AG04449 (cell line): ENCODE results near the gene OPHN1.

ENCODE experiments used
- CTCF ChIA-PET: fragments of 350-600 bp; formaldehyde crosslinking; extraction: SDS; loops from one replicate; lab custom pipeline; 2021; ENCODE audit warnings: antibody characterized with exemption; lab: Yijun Ruan, JAX
- POLR2A ChIA-PET: fragments of 400-600, 350-600 bp; formaldehyde crosslinking; extraction: SDS; loops from one replicate; lab custom pipeline; 2020; ENCODE audit warnings: antibody characterized with exemption, inconsistent platforms; lab: Yijun Ruan, JAX
- DNase-seq: peaks from one replicate; pipeline ENCODE4 v3.0.0-alpha.2; 2010; ENCODE audit warnings: low read depth, low spot score
- H3K4me3 ChIP-seq: 2 replicates; pipeline ENCODE4 v1.5.1; 2011; ENCODE audit warnings: low read depth, mild to moderate bottlenecking, control low read depth, low read length
- TF ChIP-seq, protein P1 (sequence below): IDR thresholded peaks from one replicate; pipeline ENCODE4 v1.5.1; 2011; ENCODE audit warnings: mild to moderate bottlenecking, moderate library complexity, low read length, control low read depth, inconsistent platforms; ENCODE audit not compliant: insufficient read depth; ENCODE audit errors: missing control alignments

The OPHN1 gene

GRCh38 chrX:68365341-68365740 is 68.0 kb downstream of the OPHN1 start:
- TF ChIP-seq, protein P1, sequence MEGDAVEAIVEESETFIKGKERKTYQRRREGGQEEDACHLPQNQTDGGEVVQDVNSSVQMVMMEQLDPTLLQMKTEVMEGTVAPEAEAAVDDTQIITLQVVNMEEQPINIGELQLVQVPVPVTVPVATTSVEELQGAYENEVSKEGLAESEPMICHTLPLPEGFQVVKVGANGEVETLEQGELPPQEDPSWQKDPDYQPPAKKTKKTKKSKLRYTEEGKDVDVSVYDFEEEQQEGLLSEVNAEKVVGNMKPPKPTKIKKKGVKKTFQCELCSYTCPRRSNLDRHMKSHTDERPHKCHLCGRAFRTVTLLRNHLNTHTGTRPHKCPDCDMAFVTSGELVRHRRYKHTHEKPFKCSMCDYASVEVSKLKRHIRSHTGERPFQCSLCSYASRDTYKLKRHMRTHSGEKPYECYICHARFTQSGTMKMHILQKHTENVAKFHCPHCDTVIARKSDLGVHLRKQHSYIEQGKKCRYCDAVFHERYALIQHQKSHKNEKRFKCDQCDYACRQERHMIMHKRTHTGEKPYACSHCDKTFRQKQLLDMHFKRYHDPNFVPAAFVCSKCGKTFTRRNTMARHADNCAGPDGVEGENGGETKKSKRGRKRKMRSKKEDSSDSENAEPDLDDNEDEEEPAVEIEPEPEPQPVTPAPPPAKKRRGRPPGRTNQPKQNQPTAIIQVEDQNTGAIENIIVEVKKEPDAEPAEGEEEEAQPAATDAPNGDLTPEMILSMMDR: no peak
- ChIA-PET CTCF (no interaction called here), POLR2A (no interaction called here)
- H3K4me3 ChIP-seq: no peak overlapping the region
- DNase-seq: no peak

DNA sequence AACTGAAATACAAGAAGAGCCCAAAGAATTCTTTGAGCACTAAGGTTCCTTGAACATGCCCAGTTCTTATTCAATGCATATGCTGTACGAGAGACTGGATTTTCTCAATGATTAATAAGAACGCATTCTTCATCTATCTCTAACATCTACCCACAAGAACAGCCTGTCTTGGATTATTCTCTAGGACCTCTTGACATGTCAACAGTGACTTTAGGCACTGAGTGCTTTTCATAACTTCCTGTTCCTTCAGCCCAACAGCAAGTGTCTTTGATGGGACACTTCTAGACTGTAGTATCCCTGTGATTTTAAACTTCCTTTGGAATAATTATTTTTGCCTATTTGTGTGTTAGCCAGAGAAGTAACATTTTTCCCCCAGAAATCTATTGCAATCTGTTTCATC is 69.3 kb downstream of the OPHN1 start:
- CTCF ChIA-PET: no interaction called here
- no peak overlapping the region for H3K4me3 ChIP-seq
- POLR2A ChIA-PET: no interaction called here
- TF ChIP-seq, protein P1: no peak
- DNase-seq: no peak

DNA sequence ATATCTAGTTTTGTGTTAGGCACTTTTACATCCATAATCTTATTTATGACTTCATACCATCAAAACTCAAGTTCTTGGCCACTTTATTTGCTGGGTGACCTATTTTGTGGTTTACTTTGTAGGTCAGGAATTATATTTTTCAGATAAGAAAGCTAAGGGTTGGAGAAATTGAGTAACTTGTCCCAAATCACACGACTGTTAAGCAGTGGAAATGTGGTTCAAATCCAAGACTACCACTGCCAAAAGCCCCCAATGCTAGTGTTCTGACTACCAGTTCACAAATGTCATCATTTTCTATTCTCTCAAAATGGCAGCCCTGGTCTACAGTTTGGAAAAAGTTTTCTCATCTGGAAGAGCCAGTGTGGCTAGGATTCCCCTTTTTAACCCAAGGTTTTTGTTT is 74.6 kb downstream of the OPHN1 start:
- TF ChIP-seq, protein P1: no peak
- ChIA-PET POLR2A (no interaction called here), CTCF (no interaction called here)
- no peak overlapping the region for H3K4me3 ChIP-seq
- no peak for DNase-seq

DNA sequence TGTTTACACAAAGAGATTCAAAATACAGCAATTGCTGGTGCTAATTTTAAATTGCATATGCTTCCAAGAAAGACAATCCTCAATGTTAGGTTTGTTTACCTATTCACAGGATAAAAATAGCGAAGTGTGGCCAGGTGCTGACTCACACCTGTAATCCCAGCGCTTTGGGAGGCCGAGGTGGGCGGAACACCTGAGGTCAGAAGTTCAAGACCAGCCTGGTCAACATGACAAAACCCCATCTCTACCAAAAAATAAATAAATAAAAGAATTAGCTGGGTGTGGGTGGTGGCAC is 77.7 kb downstream of the OPHN1 start:
- POLR2A ChIA-PET: no interaction called here
- H3K4me3 ChIP-seq: no peak overlapping the region
- TF ChIP-seq, protein P1: no peak
- CTCF ChIA-PET: no interaction called here
- no peak for DNase-seq

- CTCF ChIA-PET: interaction anchor here (0.9 kb wide), 1 partner anchor 8 kb away, joined by 4 read pairs; no protein-coding TSS in a partner anchor
- POLR2A ChIA-PET: no interaction called here
These were observed 78.2 kb downstream of the OPHN1 start for GRCh38 chrX:68354879-68355628.

DNA sequence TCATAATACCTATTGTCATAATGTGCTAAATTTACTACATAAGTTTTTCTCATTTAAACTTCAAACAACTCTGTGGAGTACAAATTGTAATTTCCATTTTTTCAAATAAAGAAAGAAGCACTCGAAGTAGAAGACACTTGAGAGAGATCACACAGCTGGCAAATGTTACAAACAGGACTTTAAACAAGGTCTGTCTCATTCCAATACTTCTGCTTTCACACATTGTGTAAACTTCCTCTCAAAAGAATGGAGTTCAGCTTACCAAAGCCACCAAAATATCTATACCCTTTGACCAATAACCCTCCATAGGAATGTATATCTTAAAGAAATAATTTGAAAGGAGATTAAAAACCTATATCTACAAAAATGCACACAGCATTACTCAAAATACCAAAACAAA is 88.3 kb downstream of the OPHN1 start:
- TF ChIP-seq, protein P1: no peak
- POLR2A ChIA-PET: no interaction called here

More at GRCh38 chrX:68354879-68355628, 78.2 kb downstream of the OPHN1 start:
- no peak for DNase-seq
- TF ChIP-seq, protein P1: no peak
- H3K4me3 ChIP-seq: no peak overlapping the region

More for the DNA sequence above, 88.3 kb downstream of the OPHN1 start:
- CTCF ChIA-PET: no interaction called here
- H3K4me3 ChIP-seq: no peak overlapping the region
- DNase-seq: no peak
